DLD1 (cell line): Measurements from ENCODE around the gene CLIC4.

Experiments
- in situ Hi-C: cut with HindIII; loops from 2 replicates; pipeline ENCODE4 v1.10.0; 2017; ENCODE audit warnings: low sequenced_read_pairs

The CLIC4 gene

DNA sequence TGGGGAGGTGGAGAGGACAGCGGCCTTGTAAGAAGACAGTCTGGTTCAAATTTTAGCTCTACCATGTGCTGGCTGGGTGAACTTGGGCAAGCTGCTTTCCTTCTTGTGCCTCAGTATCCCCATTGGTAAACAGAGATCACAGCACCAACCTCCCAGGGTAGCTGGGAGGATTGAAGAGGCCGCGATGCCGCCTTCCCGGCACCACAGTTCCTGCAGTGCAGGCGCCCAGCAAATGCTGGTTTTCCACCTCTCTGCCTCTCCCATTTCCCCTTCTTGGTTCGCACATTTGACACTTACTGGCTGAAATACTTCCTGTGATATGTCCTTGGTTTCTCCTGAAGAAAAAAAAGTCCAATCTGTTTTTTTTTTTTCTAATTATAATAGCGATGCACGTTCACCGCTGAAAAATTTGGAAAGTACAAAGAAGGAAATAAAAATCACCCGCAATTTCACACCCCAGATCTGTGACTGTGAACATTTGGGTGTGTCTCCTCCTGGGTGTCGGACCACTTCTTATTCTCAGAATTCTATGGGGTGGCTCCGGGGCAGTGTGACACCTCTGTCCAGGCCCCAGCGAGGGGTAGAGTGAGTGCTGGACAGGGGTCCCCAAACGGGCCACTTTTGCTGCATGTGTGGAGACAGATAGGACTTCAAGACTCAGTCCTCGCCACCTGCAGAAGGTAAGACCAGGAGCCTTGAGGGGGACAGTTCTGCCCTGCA is 111.7 kb downstream of the CLIC4 start:
- in situ Hi-C loops: no loop called here

DNA sequence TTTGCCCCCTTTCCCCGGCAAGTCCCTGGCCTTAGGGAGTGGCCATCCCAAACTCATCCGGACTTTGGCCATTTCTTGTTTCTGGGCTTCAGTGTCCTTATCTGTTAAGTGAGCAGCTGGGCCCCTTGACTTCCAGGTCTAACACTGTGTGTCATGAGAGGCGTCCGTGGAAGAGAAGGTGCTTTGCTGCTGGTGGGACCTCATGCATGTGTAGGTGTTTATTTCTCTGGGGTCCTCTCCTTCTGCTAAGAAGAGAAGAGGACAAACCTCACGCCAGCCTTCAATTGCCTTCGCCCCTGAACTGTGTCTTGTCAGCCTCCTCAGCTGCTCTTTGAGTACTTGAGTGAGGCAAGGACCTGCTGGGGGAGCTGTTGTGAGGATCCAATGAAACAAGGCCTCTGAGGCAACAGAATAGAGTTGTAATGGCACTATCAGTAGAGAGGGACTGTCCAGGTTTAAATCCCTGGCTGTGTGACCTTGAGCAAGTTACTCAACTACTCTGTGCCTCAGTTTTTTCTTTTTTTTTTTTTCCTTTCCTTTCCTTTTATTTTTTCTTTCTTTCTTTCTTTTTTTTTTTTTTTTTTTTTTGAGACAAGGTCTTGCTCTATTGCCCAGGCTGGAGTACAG is 112.4 kb downstream of the CLIC4 start:
- in situ Hi-C loops: no loop called here

DNA sequence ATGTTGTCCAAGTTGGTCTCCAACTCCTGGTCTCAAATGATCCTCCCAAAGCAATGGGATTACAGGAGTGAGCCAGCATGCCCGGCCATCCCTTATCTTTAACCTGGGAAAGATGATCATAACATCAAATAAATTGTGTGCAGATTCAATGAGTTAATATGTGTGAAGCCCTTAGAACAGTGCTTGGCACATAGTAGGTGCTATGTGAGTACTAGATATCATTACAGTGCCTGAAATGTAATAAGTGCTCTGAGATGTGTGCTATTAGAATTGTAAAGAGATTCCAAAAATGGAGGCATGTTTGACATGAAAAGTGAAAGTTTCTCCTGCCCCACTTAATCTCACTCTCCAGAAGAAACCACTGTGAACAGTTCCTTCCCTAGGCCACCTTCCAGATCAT is 113.0 kb downstream of the CLIC4 start:
- in situ Hi-C loops: no loop called here

DNA sequence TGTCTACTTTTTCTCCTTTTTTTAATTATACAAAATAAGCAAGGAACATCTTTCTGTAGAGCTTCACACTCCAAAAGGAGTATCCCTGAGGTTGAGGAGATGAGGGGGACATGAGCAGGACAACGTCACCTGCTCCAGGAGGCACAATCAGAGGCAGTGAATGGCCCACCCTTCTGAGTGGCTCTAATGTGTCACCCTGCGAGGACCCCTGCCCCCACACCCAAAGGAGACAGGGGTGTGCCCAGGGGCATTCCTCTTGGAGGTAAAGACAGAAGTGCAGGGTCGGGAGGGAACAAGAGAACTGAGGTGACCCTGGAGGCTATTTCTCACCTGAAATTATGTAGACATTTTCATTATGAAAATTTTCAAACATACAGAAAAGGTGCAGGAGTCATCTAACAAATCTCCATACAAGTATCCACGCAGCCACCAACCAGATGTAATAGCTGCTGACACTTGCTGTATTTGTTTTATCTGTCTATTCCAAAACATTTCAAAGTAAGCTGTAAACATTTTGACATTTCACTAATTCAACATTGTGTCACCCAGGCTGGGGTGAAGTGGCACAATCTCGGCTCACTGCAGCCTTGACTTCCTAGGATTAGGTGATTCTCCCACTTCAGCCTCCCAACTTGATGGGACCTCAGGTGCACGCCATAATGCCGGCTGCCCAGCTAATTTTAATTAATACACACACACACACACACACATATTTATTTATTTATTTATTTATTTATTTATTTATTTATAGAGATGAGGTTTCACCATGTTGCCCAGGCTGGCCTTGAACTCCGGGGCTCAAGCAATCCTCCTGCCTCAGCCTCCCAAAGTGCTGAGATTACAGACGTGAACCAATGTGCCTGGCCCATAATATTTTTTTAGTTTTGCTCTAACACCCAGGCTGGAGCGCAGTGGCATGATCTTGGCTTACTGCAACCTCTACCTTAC is 114.1 kb downstream of the CLIC4 start:
- in situ Hi-C loops: no loop called here

DNA sequence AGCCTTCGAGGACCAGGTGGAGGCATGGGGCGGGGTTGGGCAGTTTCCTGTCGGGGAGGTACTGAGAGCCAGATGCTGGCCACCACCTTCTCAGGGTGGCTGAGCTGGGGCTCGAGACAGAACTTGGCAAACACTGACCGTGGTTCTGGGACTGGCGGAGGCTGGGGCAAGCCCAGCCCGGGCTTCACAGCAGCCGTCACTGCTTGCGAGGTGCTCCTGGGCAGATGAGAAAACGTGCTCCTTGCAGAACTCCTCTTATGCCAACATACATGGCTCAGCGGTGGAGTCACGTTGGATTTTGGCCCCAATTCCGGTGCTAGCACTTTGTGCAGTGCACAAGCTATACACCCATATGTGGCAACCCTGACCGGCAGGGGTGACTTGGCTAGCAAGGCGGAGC is 115.6 kb downstream of the CLIC4 start:
- in situ Hi-C loops: no loop called here

GRCh38 chr1:24861821-24862727 is 116.8 kb downstream of the CLIC4 start:
- in situ Hi-C loops: no loop called here

DNA sequence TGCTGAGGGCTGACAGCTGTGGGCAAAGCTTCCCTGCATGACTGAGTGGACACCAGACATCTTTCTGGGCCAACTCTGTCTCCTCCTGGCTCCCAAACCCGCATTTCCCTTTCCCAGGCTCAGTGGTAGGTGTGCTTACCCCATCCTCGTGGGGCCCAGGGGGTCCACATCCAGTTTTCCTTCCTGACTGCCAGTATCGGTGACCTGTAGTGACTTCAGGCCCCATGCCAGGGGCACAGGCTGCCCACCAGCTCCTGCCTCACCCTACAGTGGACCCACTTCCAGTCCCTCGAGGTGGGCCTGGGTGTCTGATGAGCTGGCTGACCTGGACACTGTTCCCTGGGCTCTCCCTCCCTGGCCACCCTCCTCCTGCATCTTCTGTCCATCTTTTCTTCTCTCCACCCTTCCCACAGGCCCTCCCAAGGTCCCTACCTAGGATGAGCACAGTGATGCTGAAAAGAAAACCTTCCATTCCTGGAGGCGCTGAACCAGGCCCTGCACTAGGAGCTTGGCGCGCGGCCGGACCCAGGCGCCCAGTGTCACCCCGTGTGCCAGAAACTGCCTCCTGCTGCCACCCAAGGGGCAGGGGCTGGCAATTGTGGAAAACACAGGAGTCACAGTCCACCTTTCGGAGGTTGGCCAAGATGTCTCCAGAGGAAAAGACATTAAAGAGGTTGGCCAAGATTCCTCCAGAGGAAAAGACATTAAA is 117.7 kb downstream of the CLIC4 start:
- in situ Hi-C loops: no loop called here

- in situ Hi-C loops: no loop called here
Measured at GRCh38 chr1:24864370-24864777, 119.1 kb downstream of the CLIC4 start.

- in situ Hi-C loops: no loop called here
Measured at GRCh38 chr1:24865168-24865567, 119.9 kb downstream of the CLIC4 start.

- in situ Hi-C loops: no loop called here
Measured at GRCh38 chr1:24865587-24865986, 120.3 kb downstream of the CLIC4 start.

DNA sequence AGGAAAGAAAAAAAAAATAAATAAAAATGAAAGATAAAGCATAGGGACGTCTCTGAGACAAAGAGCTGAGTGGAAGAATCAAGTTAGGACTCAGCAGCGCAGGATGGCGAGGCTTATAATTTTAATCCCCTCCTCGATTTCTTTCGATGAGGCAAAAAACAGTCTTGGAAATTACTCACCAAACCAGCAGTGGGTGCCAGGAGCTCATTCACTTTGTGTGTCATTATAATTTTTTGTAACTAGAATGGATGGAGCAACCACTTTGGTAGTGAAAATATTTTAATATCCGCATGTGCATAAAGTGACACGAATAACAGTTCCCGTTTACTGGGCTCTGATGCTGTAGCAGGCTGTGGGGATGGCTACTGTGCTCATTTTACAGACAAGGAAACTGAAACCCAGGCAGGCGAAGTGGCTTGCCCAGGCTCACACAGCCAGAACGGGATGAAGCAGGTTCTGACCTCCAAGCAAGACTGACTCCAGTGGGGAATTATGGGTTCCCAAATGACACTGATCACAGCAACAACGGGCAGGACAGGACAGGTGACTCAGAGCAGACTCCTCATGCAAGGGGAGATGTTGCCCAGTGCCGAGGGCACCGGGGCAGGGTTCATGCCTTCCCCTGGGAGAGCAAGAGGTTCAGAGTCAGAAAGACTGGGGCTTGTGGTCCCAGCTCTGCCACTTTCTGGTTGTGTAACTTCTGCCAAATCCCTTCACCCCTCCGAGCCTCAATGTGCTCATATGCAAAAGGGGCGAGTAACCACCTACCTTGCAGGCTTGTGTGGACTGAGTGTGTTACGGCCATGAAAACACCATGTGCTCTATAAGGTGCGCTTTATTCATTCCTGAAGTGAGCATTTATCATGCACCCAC is 121.2 kb downstream of the CLIC4 start:
- in situ Hi-C loops: no loop called here

- in situ Hi-C loops: no loop called here
Measured at GRCh38 chr1:24867084-24867870, 122.0 kb downstream of the CLIC4 start.

DNA sequence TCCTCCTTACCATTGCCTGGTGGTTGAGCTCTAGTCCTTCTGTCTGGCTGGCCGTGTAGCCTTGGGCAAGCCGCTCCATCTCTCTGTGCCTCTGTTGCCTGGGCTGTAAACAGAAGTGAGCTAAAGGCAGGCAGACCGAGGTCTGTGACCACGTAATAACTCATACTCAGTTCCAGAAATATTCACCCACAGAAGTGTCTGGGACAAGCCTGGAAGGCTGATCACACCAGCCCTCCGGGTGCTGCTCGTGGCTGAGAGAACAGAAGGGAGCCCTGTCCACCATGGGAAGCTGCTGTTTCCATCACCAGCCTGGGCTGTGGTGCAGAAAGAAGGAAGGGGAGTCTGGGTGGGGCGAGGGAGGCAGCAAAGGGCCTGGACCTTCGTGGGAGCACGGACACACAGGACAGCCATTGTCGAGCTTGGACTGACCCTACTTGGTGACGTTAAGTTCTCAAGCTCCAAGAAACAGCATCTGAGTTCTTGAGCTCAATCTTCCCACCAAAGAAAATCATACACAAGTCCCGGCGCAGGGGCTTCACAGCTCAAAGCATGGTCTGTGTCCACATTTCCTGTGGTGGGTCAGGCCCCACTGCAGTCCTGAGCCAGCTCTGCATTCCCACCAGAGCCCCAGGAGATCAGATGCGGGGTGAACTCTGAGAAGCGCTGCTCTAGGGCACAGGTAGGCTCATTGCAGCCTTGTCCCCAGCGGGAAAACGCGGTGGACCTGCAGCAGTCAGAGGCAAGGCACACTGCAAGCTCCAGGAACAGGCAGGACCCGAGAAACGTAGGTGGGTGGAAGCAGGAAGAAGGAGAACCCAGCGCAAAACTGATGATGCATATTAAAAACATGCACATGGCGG is 123.0 kb downstream of the CLIC4 start:
- in situ Hi-C loops: no loop called here

GRCh38 chr1:24870551-24871195 is 125.4 kb downstream of the CLIC4 start:
- in situ Hi-C loops: no loop called here

DNA sequence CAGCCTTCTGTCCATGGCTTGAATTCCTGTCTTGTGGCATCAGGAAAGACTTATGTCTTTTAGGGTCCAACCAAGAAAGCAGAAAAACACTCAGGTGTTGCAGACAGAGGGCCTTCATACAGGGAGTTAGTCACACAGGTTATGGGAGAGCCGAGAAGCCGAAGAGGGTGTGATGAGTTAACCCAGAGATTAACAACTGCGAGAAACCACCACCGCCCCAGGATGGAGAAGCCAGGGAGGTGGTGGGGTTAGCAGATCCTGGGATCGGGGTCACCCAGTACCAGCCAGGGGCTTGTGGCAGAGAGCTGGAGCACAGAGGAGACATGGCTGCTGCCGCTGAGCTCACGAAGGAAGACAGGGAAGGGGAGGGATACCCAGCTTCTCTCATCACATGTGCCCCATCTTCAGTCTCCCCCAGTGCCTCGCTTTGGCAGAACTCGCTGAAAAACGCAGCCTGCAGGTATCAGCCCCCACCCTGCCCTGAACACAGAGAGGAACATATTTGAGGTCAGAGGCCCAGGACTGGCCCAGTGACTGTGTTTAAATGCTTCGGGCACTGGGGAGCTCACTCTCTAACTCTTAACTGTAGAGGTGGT is 126.2 kb downstream of the CLIC4 start:
- in situ Hi-C loops: no loop called here

- in situ Hi-C loops: no loop called here
Measured at GRCh38 chr1:24872061-24872850, 127.0 kb downstream of the CLIC4 start.
